NCI-H1694 treated with DMSO at 0.1 percent for 48 hours (cell line): Measurements from ENCODE around the gene OR11H6.
"Not testable (repeated sequence)": the region's sequence is repeated elsewhere in the genome, so short reads cannot be mapped to it uniquely, and the experiment has no call there.

Experiments used
- DNase-seq: peaks from one replicate; lab custom pipeline; 2025; lab: John Stamatoyannopoulos, UW

The OR11H6 gene

GRCh38 chr14:20223410-20223809 lies at the start of gene OR11H6:
TSS of gene OR11H6 (plus strand) at chr14:20223710. CDS start at chr14:20223710, 0 bp downstream.
- no peak for DNase-seq

GRCh38 chr14:20174205-20174604 lies 49.3 kb upstream of the OR11H6 start:
- not testable (repeated sequence) for DNase-seq

GRCh38 chr14:20176330-20176729 lies 47.2 kb upstream of the OR11H6 start:
- no peak for DNase-seq

GRCh38 chr14:20177433-20177974 lies 46.0 kb upstream of the OR11H6 start:
- no peak for DNase-seq

GRCh38 chr14:20179218-20179617 lies 44.3 kb upstream of the OR11H6 start:
- DNase-seq, result no peak

GRCh38 chr14:20179880-20180279 lies 43.6 kb upstream of the OR11H6 start:
- DNase-seq, result no peak

- DNase-seq, result no peak
Observed at GRCh38 chr14:20180486-20180885, 43.0 kb upstream of the OR11H6 start.

GRCh38 chr14:20184181-20184580 lies 39.3 kb upstream of the OR11H6 start:
- no peak for DNase-seq

GRCh38 chr14:20190596-20190995 lies 32.9 kb upstream of the OR11H6 start, which contains the start of gene OR11G2:
TSS of gene OR11G2 (plus strand) at chr14:20190896. CDS start at chr14:20197438, 6,542 bp downstream.
- DNase-seq, result no peak

GRCh38 chr14:20191396-20191795 lies 32.1 kb upstream of the OR11H6 start:
- DNase-seq, result no peak

- DNase-seq, result no peak
Observed at GRCh38 chr14:20194101-20194500, 29.4 kb upstream of the OR11H6 start.

GRCh38 chr14:20195170-20195569 lies 28.3 kb upstream of the OR11H6 start:
- not testable (repeated sequence) for DNase-seq

- DNase-seq, result no peak
Observed at GRCh38 chr14:20195911-20196310, 27.6 kb upstream of the OR11H6 start.

GRCh38 chr14:20197459-20197858 lies 26.1 kb upstream of the OR11H6 start:
- DNase-seq, result no peak

GRCh38 chr14:20198991-20199390 lies 24.5 kb upstream of the OR11H6 start:
- DNase-seq, result no peak

- DNase-seq, result no peak
Observed at GRCh38 chr14:20204721-20205120, 18.8 kb upstream of the OR11H6 start.

- no peak for DNase-seq
Observed at GRCh38 chr14:20209595-20209994, 13.9 kb upstream of the OR11H6 start.

- not testable (repeated sequence) for DNase-seq
Observed at GRCh38 chr14:20212406-20212805, 11.1 kb upstream of the OR11H6 start.

GRCh38 chr14:20215196-20215595 lies 8.3 kb upstream of the OR11H6 start:
- DNase-seq, result no peak

GRCh38 chr14:20219033-20219432 lies 4.5 kb upstream of the OR11H6 start:
- no peak for DNase-seq

- no peak for DNase-seq
Observed at GRCh38 chr14:20228681-20229080, 5.2 kb downstream of the OR11H6 start, which contains the start of gene OR11H7. TSS of gene OR11H7 (plus strand) at chr14:20228981.

GRCh38 chr14:20235415-20235814 lies 11.9 kb downstream of the OR11H6 start:
- DNase-seq, result not testable (repeated sequence)

GRCh38 chr14:20247646-20248246 lies 24.2 kb downstream of the OR11H6 start:
- peak; percentile 4 for DNase-seq

- DNase-seq, result no peak
Observed at GRCh38 chr14:20262642-20263128, 39.2 kb downstream of the OR11H6 start.
